Bronchial epithelial cell (primary cell): ENCODE measurements around the gene C2CD2. TPM values are rescaled to one million over a fixed set of nuclear protein-coding genes. Genes with fewer than 3 reads are reported as not detected.
"Not testable (repeated sequence)": the region's sequence is repeated elsewhere in the genome, so short reads cannot be mapped to it uniquely, and the experiment has no call there.

Experiments used
- DNase-seq: peaks from one replicate; pipeline ENCODE4 v3.0.0-alpha.2; 2010; ENCODE audit warnings: low read depth
- FAIRE-seq: peaks from 2 replicates; lab custom pipeline; 2011; peaks lifted over from hg19 to GRCh38; lab: Jason Lieb, UNC
- H3K27me3 ChIP-seq: 2 replicates; pipeline ENCODE4 v1.5.1; 2011; ENCODE audit warnings: low read length; ENCODE audit not compliant: control insufficient read depth, insufficient read depth
- H3K36me3 ChIP-seq: 2 replicates; pipeline ENCODE4 v1.5.1; 2011; ENCODE audit warnings: low read length; ENCODE audit not compliant: control insufficient read depth, insufficient read depth
- H3K4me3 ChIP-seq: 2 replicates; pipeline ENCODE4 v1.5.1; 2011; ENCODE audit warnings: mild to moderate bottlenecking, low read depth, low read length, control low read depth
- CTCF ChIP-seq: IDR thresholded peaks from 2 replicates; pipeline ENCODE4 v1.5.1; 2011; ENCODE audit warnings: mild to moderate bottlenecking, moderate library complexity, low read length, control low read depth, inconsistent platforms; ENCODE audit not compliant: insufficient read depth, severe bottlenecking
- total RNA-seq: library from RNA; depleted of rRNA; stranded (reverse); fragments of >200 nt; gene quantifications from 2 replicates; pipeline ENCODE4 v1.2.1, GENCODE V29; 2014

Gene C2CD2
- total RNA-seq, 1 donor from 2014 or later, result 6.6 TPM

- no peak overlapping the region for H3K4me3 ChIP-seq
- no peak for TF ChIP-seq CTCF
- FAIRE-seq (no peak), DNase-seq (no peak)
- H3K36me3 ChIP-seq, result peaks cover 3% of the 10 kb centered on the region
- H3K27me3 ChIP-seq, result no peaks in the 10 kb centered on the region
These were observed 43.8 kb upstream of the C2CD2 start for GRCh38 chr21:41997657-41998056.

GRCh38 chr21:41995577-41995976, 41.8 kb upstream of the C2CD2 start:
- Histone ChIP-seq H3K27me3 (no peaks in the 10 kb centered on the region), H3K4me3 (no peak overlapping the region), H3K36me3 (peaks cover 4% of the 10 kb centered on the region)
- no peak for FAIRE-seq
- no peak for TF ChIP-seq CTCF
- no peak for DNase-seq

GRCh38 chr21:41994613-41995012, 40.8 kb upstream of the C2CD2 start:
- not testable (repeated sequence) for H3K4me3 ChIP-seq, H3K36me3 ChIP-seq, H3K27me3 ChIP-seq, FAIRE-seq, DNase-seq

- DNase-seq (no peak), FAIRE-seq (no peak)
- TF ChIP-seq CTCF, result no peak
- H3K4me3 ChIP-seq, result no peak overlapping the region
- H3K27me3 ChIP-seq, result no peaks in the 10 kb centered on the region
- H3K36me3 ChIP-seq, result peaks cover 4% of the 10 kb centered on the region
These were observed 39.9 kb upstream of the C2CD2 start for GRCh38 chr21:41993744-41994143.

GRCh38 chr21:41992576-41992975, 38.8 kb upstream of the C2CD2 start:
- FAIRE-seq (no peak), DNase-seq (no peak)
- no peak for TF ChIP-seq CTCF
- no peak overlapping the region for H3K4me3 ChIP-seq
- peaks cover 4% of the 10 kb centered on the region for H3K36me3 ChIP-seq
- H3K27me3 ChIP-seq, result no peaks in the 10 kb centered on the region

- DNase-seq (no peak), FAIRE-seq (no peak)
- Histone ChIP-seq H3K36me3 (peaks cover 4% of the 10 kb centered on the region), H3K4me3 (no peak overlapping the region), H3K27me3 (no peaks in the 10 kb centered on the region)
- TF ChIP-seq CTCF, result no peak
These were observed 37.8 kb upstream of the C2CD2 start for GRCh38 chr21:41991659-41992058.
